ENCODE results near the gene CAPN1.
"Not testable (repeated sequence)": the region's sequence is repeated elsewhere in the genome, so short reads cannot be mapped to it uniquely, and the experiment has no call there.

CAPN1 gene

DNA sequence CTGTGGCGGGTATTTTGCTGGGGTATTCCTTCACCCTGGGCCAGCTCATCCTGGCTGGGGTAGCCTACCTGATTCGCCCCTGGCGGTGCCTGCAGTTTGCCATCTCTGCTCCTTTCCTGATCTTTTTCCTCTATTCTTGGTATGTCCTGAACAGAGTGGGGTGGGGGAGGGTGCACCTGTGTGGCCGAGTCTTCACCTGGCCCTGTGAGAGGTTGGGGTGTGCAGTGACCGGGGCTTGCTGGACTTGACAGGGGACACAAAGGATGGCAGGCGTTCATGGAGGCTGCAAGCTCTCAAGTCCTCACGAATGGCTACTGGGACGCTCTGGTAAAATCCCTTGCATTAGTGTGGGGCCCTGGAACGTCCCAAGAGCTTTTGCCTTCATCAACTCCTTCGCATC lies 39.3 kb downstream of the CAPN1 start:
- DNase-seq, result no peak

DNA sequence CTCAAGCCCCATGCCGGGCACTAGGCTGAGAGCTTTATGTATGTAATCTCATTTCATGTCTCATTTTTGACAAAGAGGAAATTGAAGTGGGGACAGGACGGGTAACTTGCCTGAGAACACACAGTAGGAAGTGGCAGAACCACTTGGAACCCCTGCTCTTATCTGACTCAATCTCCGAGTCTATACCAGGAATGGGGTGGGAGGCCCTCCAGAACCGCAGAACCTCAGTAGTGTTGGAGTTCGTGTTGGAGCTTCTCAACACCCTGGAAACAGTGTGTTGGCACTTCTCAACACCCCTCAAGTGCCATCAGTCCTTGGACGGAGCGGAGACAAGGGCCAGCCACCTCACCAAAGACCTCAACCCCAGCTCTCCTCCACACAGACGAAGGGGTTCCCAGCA lies 41.3 kb downstream of the CAPN1 start:
- no peak for DNase-seq

GRCh38 chr11:65224930-65225278 lies 43.2 kb downstream of the CAPN1 start:
- DNase-seq, result no peak

DNA sequence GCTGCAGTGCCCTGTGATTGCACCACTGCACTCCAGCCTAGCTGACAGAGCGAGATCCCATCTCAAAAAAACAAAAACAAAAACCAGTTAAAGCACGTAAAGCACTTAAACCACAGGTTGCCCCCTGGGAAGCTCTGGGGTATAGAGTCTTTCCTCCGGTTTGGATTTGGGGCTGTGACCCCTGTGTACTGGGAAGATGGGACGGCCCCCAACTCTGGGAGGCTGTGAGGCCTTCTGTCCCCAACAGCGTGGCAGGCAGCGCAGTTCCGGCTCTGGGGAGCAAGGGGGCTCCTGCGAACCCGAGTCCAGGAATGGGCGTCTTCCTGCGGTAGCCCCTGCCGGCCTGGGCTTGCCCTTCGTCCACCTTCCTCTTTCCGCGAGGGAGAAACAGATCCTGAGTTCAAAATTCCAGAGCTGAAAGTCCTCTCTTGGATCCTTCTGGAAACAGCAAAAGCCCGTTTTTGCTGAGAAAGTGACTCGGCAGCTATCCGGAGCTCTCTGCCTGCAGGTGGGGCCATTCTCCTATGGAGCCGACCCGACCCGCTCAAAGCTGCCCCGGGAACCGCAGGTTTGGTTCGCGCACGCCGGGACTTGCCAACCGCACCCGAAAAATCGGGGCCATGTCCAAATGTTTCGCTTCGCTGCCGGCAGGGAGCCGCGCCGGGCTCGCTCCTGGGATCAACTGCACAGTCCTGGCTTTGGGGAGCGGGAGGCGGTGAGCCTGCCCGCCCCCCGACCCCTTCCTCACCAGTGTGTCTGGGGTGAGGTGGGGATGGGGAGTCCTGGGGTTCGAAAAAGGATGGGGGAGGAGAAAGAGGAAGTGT lies 43.8 kb downstream of the CAPN1 start:
- no peak for DNase-seq

- DNase-seq, result no peak
These were observed 44.3 kb downstream of the CAPN1 start for GRCh38 chr11:65226103-65226442.

DNA sequence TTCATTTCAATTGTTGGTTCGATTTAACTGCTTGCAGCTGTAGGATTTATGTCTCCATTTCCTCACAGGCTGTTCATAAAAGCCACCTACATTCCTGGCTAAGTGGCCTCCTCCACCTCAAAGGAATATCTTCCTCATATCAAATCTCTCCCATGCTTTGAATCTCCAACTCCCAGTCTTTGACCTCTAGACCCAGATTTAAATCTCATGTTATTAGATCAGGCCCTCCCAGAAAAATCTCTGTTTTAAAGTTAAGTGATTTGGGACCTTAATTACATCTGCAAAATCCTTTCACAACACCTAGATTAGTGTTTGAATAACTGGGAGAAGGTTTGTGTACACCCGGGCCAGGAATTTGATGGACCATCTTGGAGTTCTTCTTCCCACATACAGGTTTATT lies 46.2 kb downstream of the CAPN1 start:
- DNase-seq, result no peak

DNA sequence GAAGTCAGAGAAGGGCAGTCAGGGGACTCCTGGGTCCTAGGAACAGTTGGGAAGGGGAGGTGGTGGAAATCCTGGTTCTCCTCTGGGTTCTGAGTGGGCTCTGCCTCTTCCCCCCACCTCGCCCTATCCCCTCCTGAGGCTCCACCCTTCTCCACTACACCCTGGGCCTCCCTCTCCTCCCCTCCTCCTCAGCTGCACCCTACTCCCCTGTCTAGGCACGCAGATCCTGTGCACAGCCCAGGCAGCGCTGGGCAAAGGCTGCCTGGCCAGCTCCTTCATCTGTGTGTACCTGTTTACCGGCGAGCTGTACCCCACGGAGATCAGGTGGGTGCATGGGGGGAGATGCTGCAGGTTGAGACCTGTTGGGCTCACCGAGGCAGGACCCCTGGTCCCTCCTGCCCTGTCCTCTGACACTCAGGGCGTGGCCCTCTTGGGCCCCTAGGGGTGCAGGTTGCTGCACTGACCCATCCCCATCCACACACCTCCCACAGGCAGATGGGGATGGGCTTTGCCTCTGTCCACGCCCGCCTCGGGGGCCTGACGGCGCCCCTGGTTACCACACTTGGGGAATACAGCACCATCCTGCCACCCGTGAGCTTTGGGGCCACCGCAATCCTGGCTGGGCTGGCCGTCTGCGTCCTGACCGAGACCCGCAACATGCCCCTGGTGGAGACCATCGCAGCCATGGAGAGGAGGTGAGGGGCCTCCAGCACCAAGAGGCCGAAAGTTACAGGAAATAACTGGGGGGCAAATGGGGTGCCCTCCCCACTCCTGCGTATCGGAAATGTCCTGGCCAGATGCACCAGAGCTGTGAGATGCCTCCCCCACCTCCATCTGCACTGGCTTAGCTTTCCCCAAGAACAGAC lies 54.7 kb downstream of the CAPN1 start:
- DNase-seq, result no peak

GRCh38 chr11:65238302-65238701 lies 56.6 kb downstream of the CAPN1 start:
- not testable (repeated sequence) for DNase-seq

DNA sequence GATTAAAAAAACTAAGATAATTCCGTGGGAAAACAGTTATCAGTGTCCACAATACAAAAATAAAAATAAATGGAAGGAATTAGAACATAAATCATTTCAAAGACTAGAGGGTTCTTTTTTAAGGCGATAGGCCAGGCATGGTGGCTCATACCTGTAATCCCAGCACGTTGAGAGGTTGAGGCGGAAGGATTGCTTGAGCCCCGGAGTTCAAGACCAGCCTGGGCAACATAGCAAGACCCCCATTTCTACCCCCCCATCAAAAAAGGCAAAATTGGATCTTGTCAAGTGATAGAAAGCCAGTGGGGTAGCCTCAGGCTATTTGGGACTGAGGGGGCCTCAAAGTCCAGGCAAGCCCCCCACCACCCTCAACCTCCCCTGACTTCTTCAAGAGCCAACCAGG lies 59.4 kb downstream of the CAPN1 start:
- DNase-seq, result no peak

GRCh38 chr11:65241692-65242091 lies 60.0 kb downstream of the CAPN1 start:
- no peak for DNase-seq

- DNase-seq, result no peak
These were observed 60.7 kb downstream of the CAPN1 start for GRCh38 chr11:65242389-65242788.

DNA sequence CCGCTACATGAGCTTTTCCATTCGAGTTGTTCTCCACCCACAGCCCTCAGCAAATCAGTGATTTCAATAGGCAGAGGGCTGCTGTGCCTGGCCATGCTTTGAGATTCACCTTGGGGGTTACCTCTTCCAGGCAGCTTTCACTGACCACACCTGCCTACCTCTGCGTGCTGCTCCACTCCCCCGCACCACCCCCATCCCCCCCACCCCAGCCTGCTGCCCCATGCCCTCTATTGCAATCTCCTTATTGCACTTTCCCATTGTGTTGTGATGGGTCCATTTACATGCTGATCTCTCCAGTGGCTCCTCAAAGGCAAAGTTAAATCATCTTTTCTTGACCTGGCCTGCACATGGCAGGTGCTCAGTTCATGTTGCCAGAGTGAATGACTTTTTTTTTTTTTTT lies 62.1 kb downstream of the CAPN1 start:
- no peak for DNase-seq

DNA sequence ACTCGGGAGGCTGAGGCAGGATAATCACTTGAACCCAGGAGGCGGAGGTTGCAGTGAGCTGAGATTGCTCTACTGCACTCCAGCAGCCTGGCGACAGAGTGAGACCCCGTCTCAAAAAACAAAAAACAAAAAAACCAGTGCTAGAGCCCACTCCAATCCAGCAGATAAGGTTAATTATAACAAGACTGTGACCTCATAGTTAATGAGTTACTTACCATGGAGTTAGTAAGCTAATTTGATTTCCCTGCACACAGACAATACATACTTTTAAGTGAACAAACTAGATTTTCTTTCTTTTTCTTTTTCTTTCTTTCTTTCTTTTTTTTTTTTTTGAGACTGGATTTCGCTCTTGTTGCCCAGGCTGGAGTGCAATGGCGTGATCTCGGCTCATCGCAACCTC lies 63.3 kb downstream of the CAPN1 start:
- not testable (repeated sequence) for DNase-seq

- no peak for DNase-seq
These were observed 64.8 kb downstream of the CAPN1 start for GRCh38 chr11:65246506-65246905.

DNA sequence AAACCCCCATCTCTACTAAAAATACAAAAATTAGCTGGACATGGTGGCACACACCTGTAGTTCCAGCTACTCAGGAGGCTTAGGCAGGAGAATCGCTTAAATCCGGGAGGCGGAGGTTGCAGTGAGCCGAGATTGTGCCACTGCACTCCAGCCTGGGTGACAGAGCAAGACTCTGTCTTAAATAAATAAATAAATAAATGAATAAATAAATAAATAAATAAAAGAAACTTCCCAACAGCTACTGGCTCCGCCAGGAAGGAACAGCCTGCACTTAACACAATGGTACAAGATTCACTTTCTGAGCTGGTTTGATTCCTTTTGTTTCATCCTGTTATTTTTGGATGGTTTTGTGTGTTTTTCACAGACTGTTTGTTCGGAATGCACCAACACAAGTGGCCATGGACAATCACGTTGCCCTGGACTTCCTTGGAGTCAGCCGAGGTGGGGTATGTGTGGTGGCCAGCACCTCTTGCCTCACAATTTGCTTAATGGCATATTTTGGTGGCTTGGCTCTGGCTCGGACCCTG lies 66.5 kb downstream of the CAPN1 start:
- DNase-seq, result not testable (repeated sequence)

DNA sequence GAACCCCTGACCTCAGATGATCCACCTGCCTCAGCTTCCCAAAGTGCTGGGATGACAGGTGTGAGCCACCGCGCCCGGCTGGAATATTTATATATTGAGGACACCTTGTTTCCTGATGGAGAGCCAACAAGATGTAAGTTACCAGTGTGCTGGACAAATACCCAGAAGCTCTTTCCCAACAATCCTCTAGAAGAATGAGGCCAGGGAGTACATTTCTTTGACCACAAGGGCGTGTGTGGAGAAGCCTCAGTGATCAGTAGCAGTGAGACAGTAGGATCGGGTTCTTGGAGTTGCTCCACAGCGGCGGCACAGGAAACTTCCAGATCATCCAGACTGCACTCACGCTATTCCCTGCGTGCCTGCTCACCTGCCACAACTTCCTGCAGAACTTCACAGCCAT lies 69.7 kb downstream of the CAPN1 start:
- DNase-seq, result no peak

DNA sequence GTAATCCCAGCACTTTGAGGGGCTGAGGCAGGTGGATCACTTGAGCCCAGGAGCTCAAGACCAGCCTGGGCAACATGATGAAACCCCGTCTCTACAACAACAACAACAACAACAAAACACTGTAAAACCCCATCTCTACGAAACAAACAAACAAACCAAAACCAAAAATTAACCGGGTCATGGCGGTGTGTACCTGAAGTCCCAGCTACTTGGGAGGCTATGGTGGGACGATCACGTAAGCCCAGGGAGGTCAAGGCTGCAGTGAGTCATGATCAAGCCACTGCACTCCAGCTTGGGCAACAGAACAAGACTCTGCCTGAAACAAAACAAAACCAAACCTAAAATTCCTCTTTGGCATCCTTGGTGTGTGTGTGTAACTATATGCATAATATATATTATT lies 73.0 kb downstream of the CAPN1 start:
- no peak for DNase-seq

- no peak for DNase-seq
These were observed 77.3 kb downstream of the CAPN1 start for GRCh38 chr11:65258988-65259387.

GRCh38 chr11:65260302-65260701 lies 78.6 kb downstream of the CAPN1 start:
- DNase-seq, result no peak

DNA sequence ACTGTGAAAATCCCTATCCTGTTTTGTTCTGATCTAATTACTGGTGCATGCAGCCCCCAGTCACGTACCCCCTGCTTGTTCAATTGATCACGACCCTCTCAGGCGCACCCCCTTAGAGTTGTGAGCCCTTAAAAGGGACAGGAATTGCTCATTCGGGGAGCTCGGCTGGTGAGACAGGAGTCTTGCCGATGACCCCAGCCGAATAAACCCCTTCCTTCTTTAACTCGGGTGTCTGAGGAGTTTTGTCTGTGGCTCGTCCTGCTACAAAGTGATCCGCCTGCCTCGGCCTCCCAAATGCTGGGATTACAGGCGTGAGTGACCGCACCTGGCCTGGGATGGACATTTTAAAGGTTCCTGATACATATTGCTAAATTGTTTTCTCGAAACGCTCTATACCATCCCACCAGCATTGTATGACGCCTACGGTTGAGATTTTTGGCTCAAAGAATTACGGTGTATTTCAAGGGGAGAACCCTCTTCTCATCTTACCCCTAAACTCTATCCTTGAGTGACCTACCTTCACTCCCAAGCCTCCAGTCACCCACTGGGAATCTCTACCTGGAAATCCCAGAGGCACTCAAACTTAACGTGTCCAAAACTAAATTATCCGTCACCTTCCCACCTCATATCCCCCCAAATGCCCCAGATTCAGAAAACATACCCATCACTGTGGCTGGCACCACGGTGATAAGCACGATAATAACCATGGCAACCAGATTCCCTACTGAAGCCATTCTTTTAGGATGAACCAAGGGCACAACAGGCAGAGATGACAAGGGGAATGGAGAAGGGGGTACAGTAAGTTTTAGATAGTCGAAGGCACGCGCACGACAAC lies 79.2 kb downstream of the CAPN1 start:
- DNase-seq, result no peak

All from SIG-M5 (cell line).